Stimulated activated naive CD8-positive, alpha-beta T cell treated with anti-CD3 and anti-CD28 coated beads, Interleukin-15, Interleukin-2, amounts not matched to agents 100 ng/mL and 50 ng/mL, for 24 hours (primary cell): Measurements from ENCODE around the gene TMEM204.
A peak's percentile ranks its signal among the peaks of the same experiment; 100 is the strongest.

Experiments used
- H3K27ac Mint-ChIP-seq: one replicate; pipeline ENCODE4 v1.8.0; 2021; ENCODE audit warnings: mild to moderate bottlenecking, mixed read lengths
- H3K27me3 Mint-ChIP-seq: one replicate; pipeline ENCODE4 v1.8.0; 2021; ENCODE audit warnings: mixed read lengths
- H3K36me3 Mint-ChIP-seq: one replicate; pipeline ENCODE4 v1.8.0; 2021; ENCODE audit warnings: low read depth, mixed read lengths
- H3K4me1 Mint-ChIP-seq: one replicate; pipeline ENCODE4 v1.8.0; 2021; ENCODE audit warnings: low read depth, mixed read lengths
- H3K4me3 Mint-ChIP-seq: one replicate; pipeline ENCODE4 v1.8.0; 2021; ENCODE audit warnings: mild to moderate bottlenecking, mixed read lengths
- H3K9me3 Mint-ChIP-seq: one replicate; pipeline ENCODE4 v1.8.0; 2021; ENCODE audit warnings: mixed read lengths

TMEM204 gene

DNA sequence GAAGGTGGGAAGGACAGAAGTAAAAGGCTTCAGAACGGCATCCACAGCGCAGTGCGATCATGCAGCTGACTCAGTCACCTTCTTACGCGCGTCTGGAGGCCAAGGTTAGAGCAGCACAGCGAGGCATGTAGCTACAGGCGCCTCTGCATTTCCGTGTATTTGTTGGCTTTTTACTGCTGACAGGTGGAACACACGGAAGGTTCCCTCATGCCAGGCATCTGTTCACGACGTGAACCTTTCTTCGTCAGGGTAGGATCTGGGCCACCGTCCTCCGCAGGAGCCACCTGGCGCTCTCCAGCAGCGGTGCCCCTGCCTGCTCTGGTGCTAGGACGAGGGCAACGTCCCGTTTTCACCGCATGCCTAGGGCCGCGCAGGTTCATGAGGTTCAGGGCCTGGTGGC lies 15.3 kb downstream of the TMEM204 start:
- peak overlapping the region; percentile 58 for H3K27ac Mint-ChIP-seq
- peaks cover 51% of the 10 kb centered on the region for H3K4me1 Mint-ChIP-seq
- H3K27me3 Mint-ChIP-seq, result no peaks in the 10 kb centered on the region
- H3K4me3 Mint-ChIP-seq, result no peak overlapping the region
- H3K36me3 Mint-ChIP-seq, result peaks cover 34% of the 10 kb centered on the region
- H3K9me3 Mint-ChIP-seq, result no peaks in the 10 kb centered on the region

DNA sequence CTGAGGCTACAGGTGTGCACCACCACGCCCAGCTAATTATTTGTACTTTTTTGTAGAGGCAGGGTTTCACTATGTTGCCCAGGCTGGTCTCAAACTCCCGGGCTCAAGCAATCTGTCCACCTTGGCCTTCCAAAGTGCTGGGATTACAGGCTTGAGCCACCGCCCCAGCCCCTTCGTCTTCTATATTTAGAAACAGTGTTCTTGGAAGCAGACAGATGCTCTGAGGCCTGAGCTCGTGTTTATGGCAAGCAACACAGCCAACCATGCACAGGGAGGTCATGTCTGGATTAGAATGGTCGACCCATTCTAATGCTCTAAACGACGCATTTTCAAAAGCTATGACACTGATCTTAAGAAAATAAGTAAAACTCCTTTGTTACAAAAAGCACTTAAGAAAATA lies 16.6 kb downstream of the TMEM204 start:
- Mint-ChIP-seq H3K27me3 (no peaks in the 10 kb centered on the region), H3K9me3 (no peaks in the 10 kb centered on the region), H3K36me3 (peaks cover 40% of the 10 kb centered on the region), H3K4me3 (no peak overlapping the region), H3K27ac (peak overlapping the region; percentile 26), H3K4me1 (peaks cover 39% of the 10 kb centered on the region)

DNA sequence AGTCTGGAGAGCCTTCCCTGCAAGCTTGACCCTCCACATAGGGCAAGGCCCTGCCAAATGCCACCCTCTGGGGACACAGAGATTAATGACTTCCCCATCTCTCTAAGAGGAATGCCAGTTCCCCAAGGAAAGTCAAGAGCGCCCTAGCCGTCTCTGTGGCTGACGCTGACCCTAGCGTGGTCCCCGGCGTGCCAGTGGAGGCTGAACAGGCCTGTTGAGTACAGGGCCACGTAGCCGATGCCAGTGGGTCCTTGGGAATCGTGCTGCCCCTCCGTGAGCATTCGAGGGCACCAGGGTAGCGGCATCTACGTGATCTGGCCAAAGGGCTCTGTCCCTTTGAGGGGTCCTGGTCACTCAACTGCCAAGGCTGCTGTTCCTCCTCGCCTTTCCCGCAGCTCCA lies 17.2 kb downstream of the TMEM204 start:
- H3K36me3 Mint-ChIP-seq, result peaks cover 41% of the 10 kb centered on the region
- no peak overlapping the region for H3K4me3 Mint-ChIP-seq
- H3K27ac Mint-ChIP-seq, result no peak overlapping the region
- H3K27me3 Mint-ChIP-seq, result no peaks in the 10 kb centered on the region
- no peaks in the 10 kb centered on the region for H3K9me3 Mint-ChIP-seq
- H3K4me1 Mint-ChIP-seq, result peaks cover 32% of the 10 kb centered on the region

DNA sequence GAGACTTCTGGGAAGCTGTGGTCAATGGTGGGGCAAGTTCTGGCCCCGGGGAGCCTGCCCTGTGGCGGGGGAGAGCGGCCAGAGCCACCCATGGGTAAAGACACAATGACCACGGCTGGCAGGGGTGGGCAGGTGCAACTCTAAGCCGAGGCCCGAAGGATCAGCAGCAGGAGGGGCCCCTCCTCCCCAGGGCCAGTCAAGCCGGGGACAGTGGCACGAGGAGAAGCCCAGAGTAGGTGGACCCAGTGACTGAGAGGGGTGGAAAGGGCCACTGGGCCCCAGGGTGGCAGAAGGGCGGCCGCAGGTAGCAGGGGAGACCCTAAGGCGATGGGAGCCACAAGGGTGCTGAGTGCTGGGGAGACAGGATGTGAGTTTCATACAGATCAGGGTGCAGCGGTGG lies 17.7 kb downstream of the TMEM204 start:
- Mint-ChIP-seq H3K27ac (no peak overlapping the region), H3K27me3 (no peaks in the 10 kb centered on the region), H3K36me3 (peaks cover 40% of the 10 kb centered on the region), H3K4me1 (peaks cover 29% of the 10 kb centered on the region), H3K9me3 (no peaks in the 10 kb centered on the region), H3K4me3 (no peak overlapping the region)

DNA sequence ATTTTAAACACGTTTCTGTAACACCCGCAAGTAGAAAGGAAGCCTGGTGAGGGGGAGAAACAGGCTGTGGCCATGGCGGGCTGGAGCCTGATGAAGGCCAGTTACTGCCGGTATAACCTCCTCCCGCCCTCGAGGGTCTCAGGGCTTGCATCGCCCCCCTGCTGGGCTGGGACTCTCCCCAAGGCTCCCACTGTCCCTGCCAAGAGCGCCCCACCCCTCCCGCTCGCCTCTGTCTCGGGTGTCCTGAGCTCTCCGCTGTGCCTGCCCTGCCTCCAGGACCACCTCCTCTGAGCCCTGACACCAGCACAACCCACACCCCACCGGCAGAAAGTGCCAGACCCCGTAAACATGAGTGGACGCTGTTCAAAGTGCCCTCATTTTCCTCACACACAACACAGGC lies 18.7 kb downstream of the TMEM204 start:
- peaks cover 19% of the 10 kb centered on the region for H3K4me1 Mint-ChIP-seq
- H3K27me3 Mint-ChIP-seq, result no peaks in the 10 kb centered on the region
- no peaks in the 10 kb centered on the region for H3K9me3 Mint-ChIP-seq
- H3K36me3 Mint-ChIP-seq, result peaks cover 40% of the 10 kb centered on the region
- H3K27ac Mint-ChIP-seq, result peak overlapping the region; percentile 40
- H3K4me3 Mint-ChIP-seq, result no peak overlapping the region

DNA sequence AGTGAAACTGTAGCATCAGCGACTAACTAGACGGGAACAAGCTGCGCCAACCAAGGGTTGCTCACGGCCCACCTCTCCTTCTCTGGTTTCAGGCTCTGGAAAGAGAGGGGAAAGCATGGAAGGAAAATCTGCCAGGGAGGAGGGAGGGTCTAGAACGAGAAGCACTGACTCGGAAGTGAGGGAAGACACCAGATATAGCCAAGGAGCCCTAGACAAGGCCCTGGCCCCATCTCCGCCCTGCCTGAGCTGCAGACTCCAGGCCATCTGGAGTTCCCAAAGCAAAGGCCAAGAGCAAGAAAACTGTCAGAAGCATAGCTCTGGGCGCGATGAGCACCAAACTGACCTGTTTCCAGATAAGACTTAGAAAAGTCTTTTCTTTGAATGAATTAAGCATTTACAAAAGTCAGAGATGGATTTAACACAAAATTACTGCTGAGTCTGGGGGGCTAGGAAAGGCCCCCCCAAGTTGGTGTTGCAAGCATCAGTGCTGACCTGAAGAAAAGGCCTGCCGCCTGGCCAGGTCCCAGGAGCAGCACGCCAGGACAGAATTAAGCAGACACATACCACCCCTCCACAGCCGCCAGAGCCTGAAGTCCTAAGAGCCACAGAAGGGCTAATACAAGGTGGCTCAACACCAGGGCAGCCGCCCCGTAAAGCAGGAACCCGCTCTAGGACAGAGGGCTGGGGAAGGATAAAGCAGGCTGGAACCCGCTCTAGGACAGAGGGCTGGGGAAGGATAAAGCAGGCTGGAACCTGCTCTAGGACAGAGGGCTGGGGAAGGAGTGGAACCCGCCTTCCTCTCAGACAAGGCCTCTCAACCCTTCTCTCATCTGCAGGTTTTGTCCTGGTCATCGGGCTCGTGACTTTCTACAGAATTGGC lies 20.7 kb downstream of the TMEM204 start:
- Mint-ChIP-seq H3K9me3 (no peaks in the 10 kb centered on the region), H3K4me3 (no peak overlapping the region), H3K27ac (peak overlapping the region; percentile 51), H3K4me1 (peaks cover 8% of the 10 kb centered on the region), H3K27me3 (no peaks in the 10 kb centered on the region), H3K36me3 (peaks cover 28% of the 10 kb centered on the region)

DNA sequence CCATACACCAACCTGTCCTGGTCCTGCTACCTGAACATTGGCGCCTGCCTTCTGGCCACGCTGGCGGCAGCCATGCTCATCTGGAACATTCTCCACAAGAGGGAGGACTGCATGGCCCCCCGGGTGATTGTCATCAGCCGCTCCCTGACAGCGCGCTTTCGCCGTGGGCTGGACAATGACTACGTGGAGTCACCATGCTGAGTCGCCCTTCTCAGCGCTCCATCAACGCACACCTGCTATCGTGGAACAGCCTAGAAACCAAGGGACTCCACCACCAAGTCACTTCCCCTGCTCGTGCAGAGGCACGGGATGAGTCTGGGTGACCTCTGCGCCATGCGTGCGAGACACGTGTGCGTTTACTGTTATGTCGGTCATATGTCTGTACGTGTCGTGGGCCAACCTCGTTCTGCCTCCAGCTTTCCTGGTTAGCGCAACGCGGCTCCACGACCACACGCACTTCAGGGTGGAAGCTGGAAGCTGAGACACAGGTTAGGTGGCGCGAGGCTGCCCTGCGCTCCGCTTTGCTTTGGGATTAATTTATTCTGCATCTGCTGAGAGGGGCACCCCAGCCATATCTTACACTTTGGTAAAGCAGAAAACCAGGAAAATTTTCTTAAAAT lies 21.5 kb downstream of the TMEM204 start:
- Mint-ChIP-seq H3K4me3 (no peak overlapping the region), H3K9me3 (no peaks in the 10 kb centered on the region), H3K36me3 (peaks cover 21% of the 10 kb centered on the region), H3K4me1 (peaks cover 9% of the 10 kb centered on the region), H3K27me3 (no peaks in the 10 kb centered on the region), H3K27ac (peak overlapping the region; percentile 40)

DNA sequence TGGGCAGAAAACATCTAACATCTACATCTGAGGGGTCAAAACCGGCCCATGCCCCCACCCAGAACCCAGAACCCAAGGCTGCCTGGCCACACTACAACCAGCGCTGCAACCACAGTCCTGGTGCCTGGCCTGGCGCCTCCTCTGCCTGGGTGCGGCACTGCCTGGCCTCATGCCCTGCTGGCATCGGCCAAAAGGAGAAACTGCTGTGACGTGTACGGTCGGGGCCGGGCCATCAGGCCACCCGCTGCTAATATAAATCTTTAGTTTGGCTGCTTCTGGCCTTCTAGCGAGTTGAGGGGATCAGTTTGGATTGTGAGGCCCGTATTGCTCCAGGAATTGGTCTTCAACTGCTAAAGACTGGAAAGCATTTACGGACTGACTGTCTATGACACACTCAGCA lies 22.8 kb downstream of the TMEM204 start:
- Mint-ChIP-seq H3K4me3 (no peak overlapping the region), H3K27ac (no peak overlapping the region)

DNA sequence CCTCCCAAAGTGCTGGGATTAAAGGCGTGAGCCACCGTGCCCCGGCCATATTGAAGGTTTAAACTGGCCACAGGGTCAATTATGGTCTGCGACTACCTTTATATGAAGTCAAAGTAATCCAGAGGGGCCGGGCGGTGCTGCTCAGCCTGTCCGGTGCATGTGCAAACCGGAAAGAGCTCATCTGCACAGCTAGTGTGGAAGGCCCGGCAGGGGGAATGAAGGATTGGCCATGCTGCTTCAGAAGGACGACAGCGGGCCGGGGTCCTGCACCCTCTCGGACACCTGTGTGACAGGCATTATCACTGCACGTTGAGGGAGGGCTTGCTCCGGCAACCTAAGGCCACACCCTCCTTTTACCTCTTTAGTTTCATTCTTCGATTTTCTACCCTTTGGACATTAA lies 23.6 kb downstream of the TMEM204 start:
- H3K27ac Mint-ChIP-seq, result no peak overlapping the region
- peaks cover 21% of the 10 kb centered on the region for H3K36me3 Mint-ChIP-seq
- no peaks in the 10 kb centered on the region for H3K9me3 Mint-ChIP-seq
- peaks cover 22% of the 10 kb centered on the region for H3K4me1 Mint-ChIP-seq
- no peak overlapping the region for H3K4me3 Mint-ChIP-seq
- no peaks in the 10 kb centered on the region for H3K27me3 Mint-ChIP-seq

More for the DNA sequence above, 22.8 kb downstream of the TMEM204 start:
- peaks cover 20% of the 10 kb centered on the region for H3K4me1 Mint-ChIP-seq
- H3K9me3 Mint-ChIP-seq, result no peaks in the 10 kb centered on the region
- H3K36me3 Mint-ChIP-seq, result peaks cover 21% of the 10 kb centered on the region
- no peaks in the 10 kb centered on the region for H3K27me3 Mint-ChIP-seq

DNA sequence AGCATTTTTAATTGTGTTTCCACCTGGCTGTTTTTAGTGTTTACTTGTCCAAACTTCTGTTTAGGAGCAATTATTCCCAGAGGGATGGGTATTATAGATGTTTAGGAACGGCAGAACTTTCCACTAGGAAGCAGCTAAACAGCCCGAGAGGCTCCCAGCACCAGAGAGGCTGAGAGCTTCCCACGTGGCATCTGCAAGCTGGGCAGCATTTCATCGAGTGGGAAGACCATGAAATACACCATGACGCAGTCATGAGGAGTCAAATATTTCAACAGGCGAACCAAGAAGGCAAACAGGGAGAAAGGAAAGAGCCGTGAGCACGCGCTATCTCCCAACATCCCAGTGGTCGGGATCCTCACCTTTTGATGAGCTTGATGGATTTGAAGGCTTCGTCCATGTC lies 24.1 kb downstream of the TMEM204 start:
- H3K4me1 Mint-ChIP-seq, result peaks cover 22% of the 10 kb centered on the region
- H3K4me3 Mint-ChIP-seq, result no peak overlapping the region
- no peak overlapping the region for H3K27ac Mint-ChIP-seq
- H3K36me3 Mint-ChIP-seq, result peaks cover 18% of the 10 kb centered on the region
- H3K9me3 Mint-ChIP-seq, result no peaks in the 10 kb centered on the region
- H3K27me3 Mint-ChIP-seq, result no peaks in the 10 kb centered on the region

DNA sequence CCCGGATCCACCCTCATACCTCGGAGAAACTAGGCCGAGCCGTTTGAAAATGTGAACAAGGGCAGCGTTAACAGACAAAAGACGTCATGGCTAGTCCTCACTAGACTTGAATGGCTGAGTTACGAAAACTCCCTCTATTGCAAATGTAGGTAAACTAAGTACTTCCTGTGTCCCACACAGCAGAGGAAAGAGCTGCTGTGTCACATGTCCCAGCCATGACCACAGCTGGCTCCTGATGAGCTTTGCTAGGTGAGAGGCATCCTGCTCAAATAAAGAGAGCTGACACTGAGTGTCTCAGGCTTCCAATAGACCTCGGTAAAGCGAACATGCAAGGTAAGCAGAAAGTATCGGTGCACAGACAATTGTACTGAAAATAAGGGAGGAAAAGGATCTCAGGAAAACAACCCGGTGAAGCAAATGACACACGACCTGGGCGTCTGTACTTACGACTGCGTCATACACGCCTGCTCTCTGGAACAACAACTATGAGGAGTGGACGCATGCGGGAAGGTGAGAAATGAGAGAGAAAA lies 26.0 kb downstream of the TMEM204 start:
- H3K27ac Mint-ChIP-seq, result peak overlapping the region; percentile 18
- no peaks in the 10 kb centered on the region for H3K9me3 Mint-ChIP-seq
- no peaks in the 10 kb centered on the region for H3K27me3 Mint-ChIP-seq
- H3K36me3 Mint-ChIP-seq, result peaks cover 9% of the 10 kb centered on the region
- peaks cover 26% of the 10 kb centered on the region for H3K4me1 Mint-ChIP-seq
- H3K4me3 Mint-ChIP-seq, result no peak overlapping the region

DNA sequence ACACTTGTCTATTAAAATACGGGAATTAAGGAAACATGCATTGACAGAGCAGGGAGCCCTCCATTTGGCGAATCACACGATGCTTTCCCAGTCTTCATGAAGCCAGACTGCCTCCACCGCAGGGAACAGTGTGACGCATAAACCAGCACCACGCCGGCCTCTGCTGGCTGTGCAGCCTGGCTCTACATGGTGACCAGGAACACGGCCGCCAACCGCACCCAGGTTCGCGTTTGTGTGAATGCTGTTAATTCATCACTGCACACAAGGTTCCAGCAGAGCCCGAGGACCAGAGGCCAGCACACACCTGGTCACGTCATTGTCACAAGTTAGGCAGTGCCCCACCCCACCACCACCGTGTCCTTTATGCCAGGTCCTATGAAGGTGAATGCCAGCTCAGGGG lies 26.7 kb downstream of the TMEM204 start:
- Mint-ChIP-seq H3K27ac (no peak overlapping the region), H3K4me1 (peaks cover 26% of the 10 kb centered on the region), H3K4me3 (no peak overlapping the region), H3K36me3 (peaks cover 5% of the 10 kb centered on the region), H3K9me3 (no peaks in the 10 kb centered on the region), H3K27me3 (no peaks in the 10 kb centered on the region)

DNA sequence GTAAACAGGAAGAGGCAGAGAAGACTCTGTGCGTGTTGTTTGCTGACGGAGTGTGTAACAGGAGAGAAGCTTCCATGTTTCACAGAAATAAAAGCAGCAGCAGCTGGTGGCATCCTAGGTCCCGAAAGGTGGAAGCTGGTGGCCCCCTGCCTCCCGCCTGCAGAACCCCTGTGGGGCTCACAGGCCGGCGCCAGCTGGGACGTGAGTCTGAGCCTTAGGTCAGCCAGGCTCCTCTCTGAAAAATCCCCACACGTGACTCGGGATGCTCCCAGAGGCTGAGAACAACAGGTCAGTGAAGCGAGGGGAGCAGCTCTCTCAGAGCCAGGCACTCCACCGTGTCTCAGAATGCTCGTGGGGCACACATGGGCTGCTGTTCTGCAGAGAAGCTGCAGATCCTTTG lies 27.4 kb downstream of the TMEM204 start:
- no peak overlapping the region for H3K27ac Mint-ChIP-seq
- H3K9me3 Mint-ChIP-seq, result no peaks in the 10 kb centered on the region
- H3K4me3 Mint-ChIP-seq, result no peak overlapping the region
- H3K4me1 Mint-ChIP-seq, result peaks cover 26% of the 10 kb centered on the region
- no peaks in the 10 kb centered on the region for H3K27me3 Mint-ChIP-seq
- no peaks in the 10 kb centered on the region for H3K36me3 Mint-ChIP-seq

DNA sequence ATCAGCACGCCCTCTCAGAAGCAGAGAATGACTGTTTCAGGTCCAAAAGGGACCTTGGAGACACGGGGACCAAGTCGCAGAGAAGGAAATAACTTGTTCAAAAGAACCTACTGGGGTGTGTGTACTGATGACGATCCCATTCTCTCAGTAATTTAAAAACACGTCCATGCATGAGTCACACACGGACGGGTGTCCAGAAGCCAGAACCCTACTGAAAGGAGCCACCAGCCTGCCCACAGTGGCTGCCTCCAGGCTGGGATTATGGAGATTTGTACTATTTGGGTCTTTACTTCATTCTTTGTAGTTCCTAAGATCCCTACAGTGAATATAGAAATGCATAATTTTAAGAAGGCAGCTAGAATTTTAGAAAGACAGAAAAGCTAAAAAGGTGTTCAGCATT lies 27.8 kb downstream of the TMEM204 start:
- no peaks in the 10 kb centered on the region for H3K36me3 Mint-ChIP-seq
- H3K4me3 Mint-ChIP-seq, result no peak overlapping the region
- no peak overlapping the region for H3K27ac Mint-ChIP-seq
- peaks cover 26% of the 10 kb centered on the region for H3K4me1 Mint-ChIP-seq
- H3K27me3 Mint-ChIP-seq, result no peaks in the 10 kb centered on the region
- no peaks in the 10 kb centered on the region for H3K9me3 Mint-ChIP-seq

DNA sequence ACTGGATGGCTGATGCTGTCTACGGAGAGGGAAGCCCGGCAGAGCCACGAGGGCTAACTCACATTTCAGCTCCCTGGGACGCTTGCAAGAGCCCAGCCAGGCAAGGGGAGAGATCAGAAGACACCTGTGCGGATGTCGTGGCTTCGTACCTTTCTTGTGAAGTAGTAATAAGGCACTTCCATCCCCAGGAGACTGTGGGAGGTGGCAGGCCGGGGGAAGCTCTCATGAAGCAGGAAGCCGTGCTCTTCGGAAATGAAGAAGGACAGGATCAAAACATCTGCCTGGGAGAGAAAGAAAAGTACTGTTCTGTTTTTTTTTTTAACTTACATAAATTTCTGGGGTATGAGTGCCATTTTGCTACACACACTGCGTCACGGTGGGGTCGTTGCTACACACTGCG lies 28.4 kb downstream of the TMEM204 start:
- Mint-ChIP-seq H3K4me1 (peaks cover 26% of the 10 kb centered on the region), H3K4me3 (no peak overlapping the region)

More for the DNA sequence above, 28.4 kb downstream of the TMEM204 start:
- no peaks in the 10 kb centered on the region for H3K27me3 Mint-ChIP-seq
- no peak overlapping the region for H3K27ac Mint-ChIP-seq
- H3K9me3 Mint-ChIP-seq, result no peaks in the 10 kb centered on the region
- no peaks in the 10 kb centered on the region for H3K36me3 Mint-ChIP-seq
